Ecto neural progenitor cell (in vitro differentiated cells): ENCODE data around the gene CCDC198.

Experiments used
- DNase-seq: peaks from one replicate; pipeline ENCODE4 v3.0.0-alpha.2; 2018; ENCODE audit warnings: low spot score

Gene CCDC198

DNA sequence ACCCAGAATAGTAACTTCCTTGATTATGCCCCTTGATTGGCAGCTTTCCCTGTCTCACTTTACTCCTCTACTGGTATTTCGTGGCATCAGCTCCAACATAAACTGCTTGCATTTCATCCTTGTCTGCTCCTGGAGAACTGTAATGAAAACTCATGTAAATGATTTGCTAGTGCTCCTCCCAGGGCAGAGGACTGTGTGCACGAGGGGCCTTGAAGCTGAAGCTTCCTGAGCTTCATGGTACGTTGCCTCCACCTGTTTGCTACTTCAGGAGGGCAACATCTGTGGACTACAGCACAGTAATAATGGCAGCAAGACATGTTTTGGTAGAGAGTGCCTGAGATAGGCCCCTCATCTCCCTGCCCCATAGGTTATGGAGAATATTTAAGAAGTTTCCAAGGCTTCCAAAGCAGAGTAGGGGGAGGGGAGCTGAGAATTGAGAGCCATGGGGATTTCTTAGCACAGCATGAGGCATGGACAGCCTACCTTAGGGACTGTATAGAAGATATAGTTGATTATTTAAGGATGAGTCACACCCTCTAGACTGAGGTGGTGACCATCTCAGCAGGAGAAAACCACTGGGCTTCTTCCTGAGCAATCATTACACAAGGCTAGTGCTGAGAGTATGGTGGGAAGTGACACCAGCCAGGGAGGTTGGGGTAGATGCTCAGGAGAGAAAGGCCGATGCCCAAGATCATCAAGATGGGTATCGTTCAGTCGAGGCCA is 29.5 kb downstream of the CCDC198 start:
- DNase-seq = no peak

DNA sequence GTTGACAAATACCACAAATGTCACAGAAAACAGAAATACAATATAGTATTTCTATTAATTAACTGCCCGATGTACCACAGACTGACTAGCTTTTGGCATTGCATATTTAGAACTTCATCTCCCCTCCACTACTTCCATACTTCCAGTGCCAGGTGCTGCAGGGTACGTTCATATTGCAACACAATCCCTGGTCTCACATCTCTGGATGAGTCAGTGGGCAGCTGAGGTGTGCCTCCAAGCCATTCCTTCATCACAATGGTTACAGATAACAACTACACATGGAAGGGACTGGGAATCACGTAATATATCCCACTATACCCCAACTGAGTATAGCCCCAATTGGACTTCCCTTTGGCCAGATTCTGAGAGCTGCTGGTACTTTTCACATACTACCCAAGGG is 31.1 kb downstream of the CCDC198 start:
- no peak for DNase-seq

DNA sequence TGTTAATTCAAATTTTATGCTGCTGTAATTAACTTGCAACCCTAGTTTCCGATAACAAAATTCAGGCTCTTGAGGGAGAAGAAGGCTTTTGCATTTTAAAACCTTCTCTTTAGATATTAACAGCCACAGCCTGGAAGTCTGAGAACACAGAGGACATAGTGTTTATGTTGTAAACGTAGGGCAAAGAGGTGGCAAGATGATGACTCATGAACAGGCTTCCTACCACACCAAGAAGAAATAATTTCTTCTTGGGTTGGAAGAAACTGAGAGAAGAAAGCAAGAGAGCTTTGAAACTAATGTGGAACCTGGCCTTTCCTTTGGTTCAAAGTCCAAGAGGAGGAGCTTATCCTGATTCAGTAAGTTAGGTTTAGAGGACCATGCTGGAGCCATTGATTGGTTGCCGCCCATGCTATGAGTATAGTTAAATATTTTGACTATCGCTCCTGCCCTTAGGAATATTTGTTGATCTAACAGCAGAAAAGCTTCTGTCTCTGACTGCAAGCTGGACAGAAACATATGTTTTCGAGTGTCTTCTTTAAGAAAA is 31.8 kb downstream of the CCDC198 start:
- no peak for DNase-seq

DNA sequence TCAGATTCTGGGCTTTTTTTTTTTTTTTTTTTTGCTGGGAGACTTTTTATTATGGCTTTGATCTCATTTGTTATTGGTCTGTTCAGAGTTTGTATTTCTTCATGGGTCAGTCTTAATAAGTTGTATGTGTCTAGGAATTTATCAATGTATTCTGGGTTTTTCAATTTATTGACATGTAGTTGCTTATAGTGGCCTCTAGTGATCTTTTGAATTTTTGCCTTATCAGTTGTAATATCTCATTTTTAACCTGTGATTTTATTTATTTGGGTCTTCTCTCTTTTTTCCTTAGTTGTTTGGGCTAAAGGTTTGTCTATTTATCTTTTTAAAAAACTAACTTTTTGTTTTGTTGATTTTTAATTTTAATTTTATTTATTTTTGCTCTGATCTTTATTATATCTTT is 57.7 kb downstream of the CCDC198 start:
- DNase-seq = no peak

DNA sequence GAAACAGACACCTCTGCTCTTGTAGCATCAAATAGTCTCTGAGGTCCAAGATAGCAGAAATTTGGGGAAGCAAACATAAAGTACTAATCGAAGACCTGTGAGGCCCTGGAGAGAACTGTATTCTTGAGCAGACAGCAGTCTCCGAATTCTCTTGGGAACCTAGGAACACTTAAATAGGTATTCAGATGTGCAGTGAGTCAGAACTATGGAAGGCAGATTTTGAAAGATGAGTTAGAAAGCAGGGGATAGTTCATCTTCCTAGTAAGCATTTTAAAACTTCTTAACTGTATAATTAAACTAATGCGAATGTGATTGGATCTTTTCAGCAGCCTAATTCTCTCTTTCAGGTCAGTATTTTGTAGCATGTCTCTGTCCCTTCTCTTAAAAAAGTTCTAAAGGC is 72.7 kb downstream of the CCDC198 start:
- no peak for DNase-seq

DNA sequence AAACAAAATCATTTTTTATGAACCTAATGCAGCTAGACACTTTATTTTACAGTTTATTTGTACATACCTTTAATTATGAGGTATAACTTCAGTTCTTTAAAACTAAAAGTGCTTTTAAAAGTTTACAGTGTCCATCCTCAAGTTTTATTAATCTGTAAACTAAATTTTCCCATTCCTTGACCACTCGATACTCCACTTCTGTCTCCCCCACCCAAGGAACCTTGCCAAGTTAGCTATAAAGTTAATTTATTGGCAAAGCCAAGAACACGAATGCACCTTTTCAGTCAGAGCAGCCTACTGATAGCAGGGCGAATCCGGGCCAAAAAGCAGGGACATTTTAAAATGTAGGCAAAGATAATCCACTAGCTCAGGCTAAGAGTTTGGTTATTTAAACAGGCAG is 73.6 kb downstream of the CCDC198 start:
- no peak for DNase-seq
